PFSK-1 (cell line): ENCODE measurements around the gene TMEM212.

ENCODE experiments used
- FOXP2 ChIP-seq: optimal IDR thresholded peaks from 2 replicates; pipeline ENCODE3; 2011; ENCODE audit warnings: borderline replicate concordance, control low read depth, inconsistent platforms; ENCODE audit not compliant: insufficient read depth; ENCODE audit errors: extremely low read length, extremely low read depth
- POLR2AphosphoS5 ChIP-seq: IDR thresholded peaks from 2 replicates; pipeline ENCODE4 v1.6.1; 2012; ENCODE audit warnings: low read depth, mild to moderate bottlenecking, control low read depth, low read length, moderate library complexity
- REST ChIP-seq, 2 experiments: IDR thresholded peaks; 2 replicates each; pipeline versions ENCODE4 v1.6.1 to v1.8.0; 2011 to 2012; ENCODE audit warnings: low read depth in 2 of 2, low read length in 2 of 2, control low read depth in 1 of 2, inconsistent platforms in 1 of 2, mild to moderate bottlenecking in 1 of 2, moderate library complexity in 1 of 2; ENCODE audit not compliant: insufficient read depth in 1 of 2
- SIN3A ChIP-seq: IDR thresholded peaks from 2 replicates; pipeline ENCODE4 v1.6.1; 2012; ENCODE audit warnings: mild to moderate bottlenecking, low read length, moderate library complexity, borderline replicate concordance; ENCODE audit not compliant: insufficient read depth
- TAF1 ChIP-seq: IDR thresholded peaks from 2 replicates; pipeline ENCODE4 v1.6.1; 2012; ENCODE audit warnings: low read length, control low read depth, borderline replicate concordance; ENCODE audit not compliant: insufficient read depth

GRCh38 chr3:171811295-171811912, 31.7 kb upstream of the TMEM212 start:
- no peak for TF ChIP-seq SIN3A
- no peak for TF ChIP-seq REST (IDR thresholded peaks at IDR 0.05; ENCODE audit: insufficient read depth in 1 of 2, low read depth in 2 of 2, low read length in 2 of 2)
- no peak for TF ChIP-seq POLR2AphosphoS5
- no peak for TF ChIP-seq TAF1
- TF ChIP-seq FOXP2 = no peak
